Measurements from ENCODE around the gene PANX2.

PANX2 gene

GRCh38 chr22:50205781-50206569, 35.4 kb downstream of the PANX2 start:
- no peak overlapping the region for H3K4me3 ChIP-seq (ENCODE audit: low read length)
- no peak for DNase-seq (ENCODE audit: low read depth)
- TF ChIP-seq, protein P1, sequence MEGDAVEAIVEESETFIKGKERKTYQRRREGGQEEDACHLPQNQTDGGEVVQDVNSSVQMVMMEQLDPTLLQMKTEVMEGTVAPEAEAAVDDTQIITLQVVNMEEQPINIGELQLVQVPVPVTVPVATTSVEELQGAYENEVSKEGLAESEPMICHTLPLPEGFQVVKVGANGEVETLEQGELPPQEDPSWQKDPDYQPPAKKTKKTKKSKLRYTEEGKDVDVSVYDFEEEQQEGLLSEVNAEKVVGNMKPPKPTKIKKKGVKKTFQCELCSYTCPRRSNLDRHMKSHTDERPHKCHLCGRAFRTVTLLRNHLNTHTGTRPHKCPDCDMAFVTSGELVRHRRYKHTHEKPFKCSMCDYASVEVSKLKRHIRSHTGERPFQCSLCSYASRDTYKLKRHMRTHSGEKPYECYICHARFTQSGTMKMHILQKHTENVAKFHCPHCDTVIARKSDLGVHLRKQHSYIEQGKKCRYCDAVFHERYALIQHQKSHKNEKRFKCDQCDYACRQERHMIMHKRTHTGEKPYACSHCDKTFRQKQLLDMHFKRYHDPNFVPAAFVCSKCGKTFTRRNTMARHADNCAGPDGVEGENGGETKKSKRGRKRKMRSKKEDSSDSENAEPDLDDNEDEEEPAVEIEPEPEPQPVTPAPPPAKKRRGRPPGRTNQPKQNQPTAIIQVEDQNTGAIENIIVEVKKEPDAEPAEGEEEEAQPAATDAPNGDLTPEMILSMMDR (conservative IDR thresholded peaks at IDR 0.05; ENCODE audit: low read length): no peak

- TF ChIP-seq, protein P1 (conservative IDR thresholded peaks at IDR 0.05; ENCODE audit: low read length): peak; percentile 43
- peak; percentile 58 for DNase-seq (ENCODE audit: low read depth)
- H3K4me3 ChIP-seq (ENCODE audit: low read length): no peak overlapping the region
Observed at GRCh38 chr22:50206599-50206998, 36.1 kb downstream of the PANX2 start.

DNA sequence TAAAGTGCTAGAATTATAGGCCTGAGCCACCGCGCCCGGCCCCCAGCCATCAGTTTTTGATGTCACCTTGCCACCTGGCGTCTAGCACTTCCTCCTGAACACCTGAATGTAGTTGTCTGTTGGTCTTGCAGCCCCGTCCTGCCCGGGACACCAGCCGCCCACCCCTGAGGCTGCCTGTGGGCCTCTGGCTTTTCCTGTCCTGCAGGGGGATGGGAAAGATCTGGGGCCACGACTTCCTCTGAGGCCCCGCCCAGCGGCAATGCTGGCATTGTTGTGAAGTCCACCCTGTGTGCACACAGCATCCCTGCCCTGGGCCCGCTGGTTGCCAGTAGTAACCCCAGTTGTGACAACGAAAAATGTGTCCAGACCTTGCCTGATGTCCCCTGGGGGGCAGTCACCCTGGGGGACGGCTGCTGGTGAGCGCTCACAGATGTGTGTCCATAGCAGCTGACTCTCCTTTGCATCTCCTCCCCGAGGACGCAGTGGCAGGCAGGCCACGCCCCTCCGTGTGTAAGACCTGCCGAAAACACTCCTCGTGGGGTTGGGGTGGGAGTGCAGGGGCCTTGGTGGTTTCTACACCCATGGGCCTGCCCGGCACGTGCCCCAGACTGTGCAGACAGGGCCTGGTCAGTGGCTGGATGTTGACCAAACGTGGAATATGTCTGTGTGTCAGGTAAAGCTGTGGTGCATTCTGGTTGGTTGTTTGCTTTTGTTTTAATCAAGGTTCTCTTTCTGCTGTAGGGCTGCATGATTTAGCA, 37.0 kb downstream of the PANX2 start:
- no peak for DNase-seq (ENCODE audit: low read depth)
- TF ChIP-seq, protein P1 (conservative IDR thresholded peaks at IDR 0.05; ENCODE audit: low read length): no peak
- H3K4me3 ChIP-seq (ENCODE audit: low read length): no peak overlapping the region

- no peak overlapping the region for H3K4me3 ChIP-seq (ENCODE audit: low read length)
- TF ChIP-seq, protein P1 (conservative IDR thresholded peaks at IDR 0.05; ENCODE audit: low read length): no peak
- no peak for DNase-seq (ENCODE audit: low read depth)
Observed at GRCh38 chr22:50208430-50208938, 38.0 kb downstream of the PANX2 start.

GRCh38 chr22:50208939-50209892, 38.7 kb downstream of the PANX2 start:
- TF ChIP-seq, protein P1 (conservative IDR thresholded peaks at IDR 0.05; ENCODE audit: low read length): no peak
- H3K4me3 ChIP-seq (ENCODE audit: low read length): no peak overlapping the region
- DNase-seq (ENCODE audit: low read depth): no peak

DNA sequence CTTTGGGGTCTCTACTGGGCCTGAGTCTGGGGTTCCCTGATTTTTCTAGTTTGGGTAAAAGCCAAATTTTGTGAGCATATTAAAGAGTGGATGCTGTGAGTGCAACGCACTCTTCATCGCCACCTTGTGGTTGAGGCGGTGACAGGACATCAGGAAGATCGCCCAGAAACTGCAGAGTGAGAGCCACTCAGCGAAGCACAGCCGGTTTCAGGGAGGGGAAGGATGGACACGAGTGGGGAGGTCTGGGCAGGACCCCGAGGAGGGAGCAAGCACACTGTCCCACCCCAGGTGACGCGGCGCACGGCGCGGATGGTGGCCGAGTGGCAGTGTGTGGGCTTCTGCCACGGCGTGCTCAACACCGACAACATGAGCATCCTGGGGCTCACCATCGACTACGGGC, 39.4 kb downstream of the PANX2 start:
- DNase-seq (ENCODE audit: low read depth): peak; percentile 60
- TF ChIP-seq, protein P1 (conservative IDR thresholded peaks at IDR 0.05; ENCODE audit: low read length): peak; percentile 86
- no peak overlapping the region for H3K4me3 ChIP-seq (ENCODE audit: low read length)
